GM12864 (cell line): ENCODE data around the gene RAB8B.

Experiments used
- DNase-seq: peaks from one replicate; pipeline ENCODE4 v3.0.0-alpha.2; 2011; ENCODE audit warnings: low read depth
- H3K4me3 ChIP-seq: 2 replicates; pipeline ENCODE4 v1.5.1; 2011; ENCODE audit warnings: mild to moderate bottlenecking, low read depth, low read length, control low read depth
- TF ChIP-seq, protein P1 (sequence below): IDR thresholded peaks from 2 replicates; pipeline ENCODE4 v1.5.1; 2011; ENCODE audit warnings: low read depth, mild to moderate bottlenecking, moderate library complexity, low read length, control low read depth, inconsistent platforms; ENCODE audit errors: missing control alignments

The RAB8B gene

DNA sequence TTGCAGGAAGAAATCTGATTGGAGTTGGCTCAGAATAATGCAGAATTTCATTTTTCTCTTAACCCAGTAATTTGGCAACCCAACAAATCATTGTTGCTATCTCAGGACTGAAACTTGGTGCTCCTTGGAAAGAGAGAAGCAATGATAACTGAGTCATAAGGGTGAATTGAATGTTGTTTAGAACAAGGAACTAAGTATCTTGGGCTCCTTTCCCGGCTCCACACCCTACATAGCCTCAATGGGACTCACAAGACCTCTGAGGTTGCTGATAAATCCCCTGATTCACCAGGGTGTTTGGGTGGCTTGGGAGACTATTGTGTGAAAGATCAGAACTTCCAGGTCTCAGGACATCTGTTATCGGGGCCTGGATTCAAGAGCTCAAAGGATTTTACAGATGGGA is 7.8 kb upstream of the RAB8B start:
- TF ChIP-seq, protein P1, sequence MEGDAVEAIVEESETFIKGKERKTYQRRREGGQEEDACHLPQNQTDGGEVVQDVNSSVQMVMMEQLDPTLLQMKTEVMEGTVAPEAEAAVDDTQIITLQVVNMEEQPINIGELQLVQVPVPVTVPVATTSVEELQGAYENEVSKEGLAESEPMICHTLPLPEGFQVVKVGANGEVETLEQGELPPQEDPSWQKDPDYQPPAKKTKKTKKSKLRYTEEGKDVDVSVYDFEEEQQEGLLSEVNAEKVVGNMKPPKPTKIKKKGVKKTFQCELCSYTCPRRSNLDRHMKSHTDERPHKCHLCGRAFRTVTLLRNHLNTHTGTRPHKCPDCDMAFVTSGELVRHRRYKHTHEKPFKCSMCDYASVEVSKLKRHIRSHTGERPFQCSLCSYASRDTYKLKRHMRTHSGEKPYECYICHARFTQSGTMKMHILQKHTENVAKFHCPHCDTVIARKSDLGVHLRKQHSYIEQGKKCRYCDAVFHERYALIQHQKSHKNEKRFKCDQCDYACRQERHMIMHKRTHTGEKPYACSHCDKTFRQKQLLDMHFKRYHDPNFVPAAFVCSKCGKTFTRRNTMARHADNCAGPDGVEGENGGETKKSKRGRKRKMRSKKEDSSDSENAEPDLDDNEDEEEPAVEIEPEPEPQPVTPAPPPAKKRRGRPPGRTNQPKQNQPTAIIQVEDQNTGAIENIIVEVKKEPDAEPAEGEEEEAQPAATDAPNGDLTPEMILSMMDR = no peak

DNA sequence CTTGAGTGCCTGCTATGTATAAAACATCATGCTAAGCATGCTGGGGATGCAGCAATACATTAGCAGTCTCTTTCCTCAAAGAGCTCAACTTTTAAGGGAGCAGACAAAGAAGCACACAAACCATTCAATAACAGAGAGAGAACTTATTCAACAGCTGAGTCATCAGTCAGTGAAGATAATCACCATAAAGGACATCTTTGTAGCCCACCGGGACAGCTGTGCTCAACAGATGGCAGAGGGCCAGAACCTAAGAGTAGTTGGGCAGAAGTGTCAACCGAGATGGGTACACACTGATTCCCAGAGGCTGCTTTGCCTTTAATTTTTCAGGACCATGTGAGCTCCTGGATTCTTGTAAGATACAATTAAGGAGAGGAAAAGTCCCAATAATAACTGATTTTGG is 4.2 kb upstream of the RAB8B start:
- TF ChIP-seq, protein P1 = no peak
- H3K4me3 ChIP-seq = no peak overlapping the region
- DNase-seq = no peak

More for the DNA sequence above, 7.8 kb upstream of the RAB8B start:
- H3K4me3 ChIP-seq = no peak overlapping the region
- DNase-seq = no peak

DNA sequence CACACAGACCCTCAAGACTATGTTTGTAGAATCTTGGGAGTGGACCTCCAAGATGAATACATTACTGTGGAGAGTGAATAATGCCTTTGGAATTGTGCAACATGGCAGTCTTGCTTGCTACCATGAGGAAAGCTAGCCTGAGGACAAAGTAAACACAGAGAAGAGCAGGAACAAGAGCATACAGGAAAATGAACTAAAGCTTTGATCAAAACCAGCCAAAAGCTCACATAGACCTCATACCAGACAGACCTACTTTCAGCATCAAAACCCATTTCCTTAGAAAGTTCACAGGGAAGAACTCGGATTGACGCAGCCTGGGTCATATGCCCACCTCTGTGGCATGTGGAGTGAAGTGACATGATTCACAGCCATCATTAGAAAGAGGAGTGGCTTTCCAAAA is 3.3 kb upstream of the RAB8B start:
- no peak for DNase-seq
- TF ChIP-seq, protein P1 = no peak
- H3K4me3 ChIP-seq = no peak overlapping the region

DNA sequence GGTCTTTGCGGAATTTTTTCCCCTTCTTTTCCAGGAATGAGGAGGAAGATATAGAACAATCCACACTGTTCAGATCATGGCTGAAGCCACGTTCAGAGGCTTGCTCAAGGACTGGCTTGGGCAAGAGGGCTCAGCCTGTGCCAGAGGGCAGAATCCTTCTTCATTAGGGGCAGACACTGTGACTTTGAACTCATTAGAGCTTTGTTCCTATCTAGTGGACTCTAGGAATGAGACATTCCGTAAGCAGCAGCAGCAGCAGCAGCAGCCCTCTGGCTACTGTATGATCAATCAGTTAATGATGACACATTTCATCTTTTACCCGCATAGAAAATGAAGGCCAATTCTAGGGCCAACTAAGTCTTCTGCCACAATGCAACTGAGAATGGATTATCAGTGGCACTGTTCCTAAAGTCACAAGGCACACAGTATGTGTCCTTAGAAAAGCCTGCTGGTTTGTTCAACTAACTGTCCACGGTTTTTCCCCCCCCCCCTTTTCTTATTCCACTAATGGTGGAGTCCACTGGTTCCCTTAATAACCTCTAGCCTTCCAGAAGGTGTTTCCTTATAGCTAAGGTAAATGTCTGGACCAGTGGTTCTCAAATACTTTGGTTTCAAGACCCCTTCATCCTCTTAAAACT is 1.7 kb upstream of the RAB8B start:
- TF ChIP-seq, protein P1 = no peak
- no peak for DNase-seq
- H3K4me3 ChIP-seq = no peak overlapping the region

DNA sequence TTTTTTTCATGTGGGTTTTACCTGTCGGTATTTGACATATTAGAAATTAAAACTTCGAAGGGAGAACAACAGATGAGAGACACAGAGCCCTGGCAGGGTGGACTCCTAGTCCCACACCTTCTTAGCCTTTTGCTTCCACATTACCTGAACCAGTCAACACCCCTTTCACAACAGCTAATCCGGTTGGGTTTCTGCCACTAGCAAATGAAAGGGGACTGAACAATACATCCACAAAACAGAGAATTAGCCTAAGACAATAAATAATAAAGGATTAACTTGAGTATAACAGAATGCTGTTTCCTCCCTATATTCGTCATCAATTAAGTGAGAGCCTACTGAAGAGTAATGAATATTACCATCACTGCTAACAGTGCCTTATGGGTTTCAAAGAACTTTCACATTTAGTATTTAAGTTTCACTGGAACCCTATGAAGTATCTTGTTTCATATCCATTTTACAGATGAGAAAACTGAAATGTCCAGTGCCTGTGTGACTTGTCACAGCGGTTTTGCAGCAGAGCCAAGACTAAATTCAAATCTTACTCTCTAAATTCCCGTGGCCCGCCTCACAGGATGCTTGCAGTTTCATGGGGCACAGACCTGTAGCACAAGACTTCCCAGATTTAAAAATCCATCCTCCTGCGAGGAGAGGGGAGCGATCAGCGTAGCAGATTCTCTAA is 1.0 kb upstream of the RAB8B start:
- no peak for DNase-seq
- H3K4me3 ChIP-seq = peak overlapping the region; percentile 96
- TF ChIP-seq, protein P1 = no peak

DNA sequence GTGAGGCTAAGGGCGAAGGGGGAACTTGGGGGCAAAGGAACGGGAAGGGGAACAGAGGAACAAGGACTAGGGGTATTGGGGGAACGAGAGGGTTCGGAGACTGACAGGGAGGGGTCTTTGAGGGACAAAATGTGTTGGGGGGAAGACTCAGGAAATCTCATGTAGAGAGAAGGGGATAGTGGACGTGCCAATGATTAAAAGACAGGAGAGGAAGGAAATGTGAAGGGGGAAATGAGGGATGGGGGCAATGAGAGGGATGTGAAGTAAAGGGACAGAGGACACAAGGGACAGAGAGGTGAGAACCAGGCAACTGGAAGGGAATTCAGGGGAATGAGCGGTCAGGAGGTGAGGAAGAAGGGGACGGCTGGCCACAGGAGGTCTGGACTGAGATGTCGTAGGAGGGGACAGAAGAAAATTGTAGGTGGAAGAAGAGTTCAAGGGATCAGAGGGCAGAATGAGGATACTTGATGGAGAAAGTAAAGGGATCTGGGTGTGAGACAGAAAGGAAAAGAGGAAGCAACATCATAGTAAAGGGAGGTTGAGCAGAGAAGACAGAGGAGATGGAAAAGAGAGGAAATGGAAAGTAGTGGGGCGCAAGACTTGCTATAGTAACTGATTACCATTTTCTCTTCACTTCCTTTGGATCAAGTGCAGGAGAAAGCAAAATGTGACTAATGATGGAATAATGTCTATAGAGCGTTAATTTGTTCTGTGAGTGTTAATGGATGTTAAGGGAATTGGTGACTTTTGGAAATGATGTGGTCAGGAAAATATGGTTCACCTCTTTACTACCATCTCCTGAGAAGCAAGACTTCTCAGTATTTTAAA is 749 bp downstream of the RAB8B start:
- TF ChIP-seq, protein P1 = no peak
- peak overlapping the region; percentile 96 for H3K4me3 ChIP-seq
- DNase-seq = no peak
